ENCODE data around the gene ZNF653. TPM values are rescaled to one million over a fixed set of nuclear protein-coding genes. Genes with fewer than 3 reads are reported as not detected.

ZNF653 gene
- polyA plus RNA-seq, 1 of the 3 experiments (the other 2 are of a cell fraction), result 14.7 TPM

DNA sequence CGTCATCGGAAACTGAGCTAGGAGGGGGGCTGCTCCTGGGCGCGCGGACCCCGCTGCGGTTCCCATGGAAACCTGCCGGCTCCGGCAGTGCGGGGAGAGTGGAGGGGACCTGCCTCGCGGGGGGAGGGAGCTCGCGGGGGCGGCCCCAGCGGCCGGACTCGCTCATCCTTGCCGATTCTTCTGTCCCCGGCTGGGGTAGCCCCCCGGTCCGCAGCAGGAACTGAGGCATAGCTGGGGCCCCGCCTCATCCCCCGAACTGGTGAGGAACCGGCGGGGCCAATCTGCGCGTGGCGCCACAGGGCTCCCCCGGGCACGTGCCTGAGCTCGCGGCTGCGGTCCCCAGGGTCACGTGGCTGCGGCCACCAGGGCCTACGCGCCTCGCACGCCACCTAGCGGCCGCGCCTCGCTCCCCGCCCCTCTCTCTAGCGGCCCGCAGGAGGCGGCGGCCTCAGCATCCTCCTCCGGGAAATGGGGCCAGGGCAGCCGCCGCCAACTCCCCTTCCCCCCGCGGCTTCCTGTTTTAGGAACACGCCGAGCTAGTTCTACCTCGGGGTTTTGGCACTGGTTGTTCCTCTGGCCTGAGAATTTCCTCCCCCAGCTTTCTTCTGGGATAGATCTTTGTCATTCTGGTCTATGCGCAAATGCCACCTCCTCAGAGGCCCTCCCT is 23.1 kb downstream of the ZNF653 start (continued):
- TF ChIP-seq REST (IDR thresholded peaks at IDR 0.05; ENCODE audit: low read depth, low read length) (peak; percentile 70), GATA2 (CRISPR knock-in tag; IDR thresholded peaks at IDR 0.05) (no peak), MXI1 (IDR thresholded peaks at IDR 0.05; ENCODE audit: low read depth, low read length) (peak; percentile 97), PBX3 (IDR thresholded peaks at IDR 0.05) (peak; percentile 42; the same call in 1 of the 2 replicates), SIN3A (IDR thresholded peaks at IDR 0.05; ENCODE audit: borderline replicate concordance, low read depth, low read length) (no peak), CTCF (IDR thresholded peaks at IDR 0.05) (peak; percentile 81), MAX (IDR thresholded peaks at IDR 0.05; ENCODE audit: low read depth) (peak; percentile 98), RXRA (IDR thresholded peaks at IDR 0.05; ENCODE audit: borderline replicate concordance, low read depth) (no peak), RFX5 (IDR thresholded peaks at IDR 0.05; ENCODE audit: low read length) (no peak), TCF12 (IDR thresholded peaks at IDR 0.05) (no peak; the same call in 1 of the 2 replicates), FOSL2 (IDR thresholded peaks at IDR 0.05; ENCODE audit: borderline replicate concordance, low read depth) (no peak), CHD2 (IDR thresholded peaks at IDR 0.05; ENCODE audit: low read length, partially characterized antibody) (peak; percentile 65), JUND (IDR thresholded peaks at IDR 0.05) (no peak; the same call in 1 of the 2 replicates)
- TF ChIP-seq, protein P1, sequence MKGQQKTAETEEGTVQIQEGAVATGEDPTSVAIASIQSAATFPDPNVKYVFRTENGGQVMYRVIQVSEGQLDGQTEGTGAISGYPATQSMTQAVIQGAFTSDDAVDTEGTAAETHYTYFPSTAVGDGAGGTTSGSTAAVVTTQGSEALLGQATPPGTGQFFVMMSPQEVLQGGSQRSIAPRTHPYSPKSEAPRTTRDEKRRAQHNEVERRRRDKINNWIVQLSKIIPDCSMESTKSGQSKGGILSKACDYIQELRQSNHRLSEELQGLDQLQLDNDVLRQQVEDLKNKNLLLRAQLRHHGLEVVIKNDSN (IDR thresholded peaks at IDR 0.05; ENCODE audit: borderline replicate concordance, low read depth), result peak; percentile 97
